ENCODE results near the gene NEMP1.

GRCh38 chr12:57037264-57037663, 41.3 kb downstream of the NEMP1 start:
- TF ChIP-seq CTCF (IDR thresholded peaks at IDR 0.05; ENCODE audit: borderline replicate concordance, extremely low read depth, low read length, poor library complexity, severe bottlenecking): no peak
- TF ChIP-seq EZH2 (IDR thresholded peaks at IDR 0.05; ENCODE audit: borderline replicate concordance, low read depth, low read length, severe bottlenecking): no peak

Data from DND-41 (cell line).